ENCODE measurements around the gene CDHR4. TPM values are rescaled to one million over a fixed set of nuclear protein-coding genes. Genes with fewer than 3 reads are reported as not detected.

The CDHR4 gene
- total RNA-seq, 2 donors from 2014 or later: not detected

GRCh38 chr3:49813497-49814174 lies 14.0 kb upstream of the CDHR4 start, which contains the start of gene UBA7:
UBA7 (minus strand) TSS chr3:49813953; CDS start chr3:49813787, 166 bp downstream.
- H3K4me1 ChIP-seq: peaks cover 11% of the 10 kb centered on the region
- peak within 1 kb of the TSS; percentile 43 for H3K4me3 ChIP-seq
- DNase-seq: peak; percentile 66
- no peaks in the 10 kb centered on the region for H3K36me3 ChIP-seq
- intact Hi-C loops (cut with DNase I): no loop called here
- H3K27me3 ChIP-seq: no peaks in the 10 kb centered on the region
- no peaks in the 10 kb centered on the region for H3K9me3 ChIP-seq
- TF ChIP-seq CTCF (IDR thresholded peaks at IDR 0.05): no peak
- H3K9ac ChIP-seq (ENCODE audit: low read depth in 2 of 2, low read length in 2 of 2): peak within 1 kb of the TSS; percentile 82 to 90
- peak within 1 kb of the TSS; percentile 53 for H3K27ac ChIP-seq

GRCh38 chr3:49812916-49813496 lies 13.3 kb upstream of the CDHR4 start:
- Histone ChIP-seq H3K9me3 (no peaks in the 10 kb centered on the region), H3K27me3 (no peaks in the 10 kb centered on the region), H3K27ac (peak overlapping the region; percentile 53), H3K36me3 (no peaks in the 10 kb centered on the region), H3K9ac (ENCODE audit: low read depth in 2 of 2, low read length in 2 of 2) (peak overlapping the region; percentile 82 to 90), H3K4me1 (peaks cover 11% of the 10 kb centered on the region), H3K4me3 (peak overlapping the region; percentile 43)
- no peak for TF ChIP-seq CTCF (IDR thresholded peaks at IDR 0.05)
- no peak for DNase-seq
- intact Hi-C loops (cut with DNase I): no loop called here

- Histone ChIP-seq H3K4me3 (no peak overlapping the region), H3K9me3 (no peaks in the 10 kb centered on the region), H3K27ac (no peak overlapping the region), H3K4me1 (peaks cover 8% of the 10 kb centered on the region), H3K9ac (ENCODE audit: low read depth in 2 of 2, low read length in 2 of 2) (no peak overlapping the region), H3K27me3 (peaks cover 7% of the 10 kb centered on the region), H3K36me3 (no peaks in the 10 kb centered on the region)
- intact Hi-C loops (cut with DNase I): no loop called here
- no peak for DNase-seq
- TF ChIP-seq CTCF (IDR thresholded peaks at IDR 0.05): no peak
Measured at GRCh38 chr3:49807431-49808114, 7.9 kb upstream of the CDHR4 start.

- no peak for DNase-seq
- H3K4me1 ChIP-seq: peaks cover 5% of the 10 kb centered on the region
- H3K4me3 ChIP-seq: no peak overlapping the region
- intact Hi-C loops (cut with DNase I): no loop called here
- no peak overlapping the region for H3K27ac ChIP-seq
- TF ChIP-seq CTCF (IDR thresholded peaks at IDR 0.05): no peak
- no peak overlapping the region for H3K9ac ChIP-seq (ENCODE audit: low read depth in 2 of 2, low read length in 2 of 2)
- no peaks in the 10 kb centered on the region for H3K9me3 ChIP-seq
- H3K27me3 ChIP-seq: peaks cover 7% of the 10 kb centered on the region
- H3K36me3 ChIP-seq: no peaks in the 10 kb centered on the region
Measured at GRCh38 chr3:49806850-49807249, 7.2 kb upstream of the CDHR4 start.

GRCh38 chr3:49805897-49806701 lies 6.4 kb upstream of the CDHR4 start:
- peak overlapping the region; percentile 26 to 63 for H3K9ac ChIP-seq (ENCODE audit: low read depth in 2 of 2, low read length in 2 of 2)
- H3K9me3 ChIP-seq: no peaks in the 10 kb centered on the region
- H3K27me3 ChIP-seq: peaks cover 7% of the 10 kb centered on the region
- intact Hi-C loops (cut with DNase I): no loop called here
- no peak for TF ChIP-seq CTCF (IDR thresholded peaks at IDR 0.05)
- peak overlapping the region; percentile 36 for H3K27ac ChIP-seq
- H3K4me3 ChIP-seq: no peak overlapping the region
- peaks cover 5% of the 10 kb centered on the region for H3K4me1 ChIP-seq
- H3K36me3 ChIP-seq: no peaks in the 10 kb centered on the region
- peak; percentile 38 for DNase-seq

Data from colonic mucosa (tissue), 4 donors.